HCT116 (cell line): ENCODE data around the gene BCKDK. TPM values are rescaled to one million over a fixed set of nuclear protein-coding genes. Genes with fewer than 3 reads are reported as not detected.

ENCODE experiments used
- ATAC-seq: fragments of 200-7000 bp; cut with Tn5 transposase; 2 replicates; pipeline ENCODE4 v1.9.1; 2020; ENCODE audit warnings: mild to moderate bottlenecking, moderate library complexity
- BruUV-seq: library from RNA; stranded (reverse); fragments of 400-500 nt; replicated peaks from 2 replicates; lab custom pipeline; 2021; lab: Mats Ljungman, UMichigan
- CTCF ChIA-PET: fragments of 300-600 bp; sonication (Branson Sonifier 250); formaldehyde crosslinking; loops from one replicate; lab custom pipeline; 2021; ENCODE audit warnings: antibody characterized with exemption; lab: Charles Lee
- POLR2A ChIA-PET: fragments of 300-600, 350-600 bp; sonication (Branson Sonifier 250); formaldehyde crosslinking; loops from one replicate; lab custom pipeline; 2021; ENCODE audit warnings: antibody characterized with exemption; lab: Charles Lee
- RAD21 ChIA-PET, 2 experiments: fragments of 300-600 bp; sonication (Branson Sonifier 250); formaldehyde crosslinking; loops; one replicate each; lab custom pipeline; 2023; ENCODE audit warnings: low total read pairs in 2 of 2; ENCODE audit not compliant: uncharacterized antibody in 2 of 2, unreplicated experiment in 2 of 2, low non-redundant PET in 1 of 2; lab: Charles Lee
- DNase-seq: peaks from one replicate; pipeline ENCODE4 v3.0.0-alpha.2; 2010; ENCODE audit warnings: low read depth, low spot score
- H2AFZ ChIP-seq: fragments of 200-600 bp; shearing (Covaris generic), sonication (generic); 2 replicates; pipeline ENCODE4 v1.6.1; 2017; ENCODE audit warnings: low read depth, mixed run types, mixed read lengths, antibody characterized with exemption, low read length; ENCODE audit not compliant: poor library complexity, severe bottlenecking
- H3K27ac ChIP-seq: 2 replicates; pipeline ENCODE4 v1.5.1; 2012; ENCODE audit warnings: low read depth, low read length
- H3K27me3 ChIP-seq: fragments of 200-600 bp; sonication (generic); 2 replicates; pipeline ENCODE4 v1.6.1; 2016; ENCODE audit warnings: mixed run types, low read length, mixed read lengths; ENCODE audit not compliant: insufficient read depth
- H3K36me3 ChIP-seq, 2 experiments: fragments of 200-500 bp in 1 of 2; fragments of 200-600 bp in 1 of 2; sonication (Bioruptor generic) in 1 of 2; sonication (generic) in 1 of 2; 2 replicates each; pipeline versions ENCODE4 v1.5.1 to v1.6.1; 2014 to 2016; ENCODE audit warnings: low read length in 2 of 2, inconsistent platforms in 1 of 2, mixed read lengths in 1 of 2, mixed run types in 1 of 2; ENCODE audit not compliant: insufficient read depth in 2 of 2, control insufficient read depth in 1 of 2
- H3K4me1 ChIP-seq, 2 experiments: fragments of 200-600 bp in 1 of 2; sonication (generic) in 1 of 2; 2 replicates each; pipeline versions ENCODE4 v1.5.1 to v1.6.1; 2012 to 2017; ENCODE audit warnings: low read length in 2 of 2, inconsistent platforms in 1 of 2, mild to moderate bottlenecking in 1 of 2, mixed read lengths in 1 of 2, mixed run types in 1 of 2, moderate library complexity in 1 of 2; ENCODE audit not compliant: insufficient read depth in 2 of 2, control insufficient read depth in 1 of 2
- H3K4me2 ChIP-seq: fragments of 200-600 bp; sonication (generic); 2 replicates; pipeline ENCODE4 v1.6.1; 2017; ENCODE audit warnings: mixed run types, low read length, mixed read lengths
- H3K4me3 ChIP-seq, 2 experiments: fragments of 200-600 bp in 1 of 2; sonication (generic) in 1 of 2; replicated peaks in 1 of 2; 2 replicates each; pipeline ENCODE4 v1.5.1; 2011 to 2016; ENCODE audit warnings: low read length in 2 of 2, control low read depth in 1 of 2, low read depth in 1 of 2, mild to moderate bottlenecking in 1 of 2, mixed read lengths in 1 of 2, mixed run types in 1 of 2
- H3K79me2 ChIP-seq: fragments of 200-600 bp; sonication (generic); 2 replicates; pipeline ENCODE4 v1.6.1; 2017; ENCODE audit warnings: mild to moderate bottlenecking, mixed run types, low read length, moderate library complexity, mixed read lengths; ENCODE audit not compliant: insufficient read depth
- H3K9ac ChIP-seq: fragments of 200-600 bp; sonication (generic); 2 replicates; pipeline ENCODE4 v1.6.1; 2016; ENCODE audit warnings: low read length, mixed read lengths
- H3K9me2 ChIP-seq: fragments of 200-600 bp; sonication (generic), shearing (Covaris generic); 2 replicates; pipeline ENCODE4 v1.6.1; 2017; ENCODE audit warnings: mixed run types, mild to moderate bottlenecking, moderate library complexity; ENCODE audit not compliant: insufficient read depth
- H3K9me3 ChIP-seq, 2 experiments: fragments of 200-500 bp in 1 of 2; fragments of 200-600 bp in 1 of 2; sonication (Bioruptor generic) in 1 of 2; sonication (generic) in 1 of 2; 2 replicates each; pipeline ENCODE4 v1.6.1; 2014 to 2017; ENCODE audit warnings: low read length in 2 of 2, mixed read lengths in 2 of 2, inconsistent platforms in 1 of 2, low read depth in 1 of 2, mild to moderate bottlenecking in 1 of 2, mixed run types in 1 of 2, moderate library complexity in 1 of 2; ENCODE audit not compliant: control insufficient read depth in 1 of 2, insufficient read depth in 1 of 2
- H4K20me1 ChIP-seq: fragments of 200-600 bp; sonication (generic), shearing (Covaris generic); 2 replicates; pipeline ENCODE4 v1.6.1; 2017; ENCODE audit warnings: mixed run types, mild to moderate bottlenecking, moderate library complexity; ENCODE audit not compliant: insufficient read depth
- CBX3 ChIP-seq: IDR thresholded peaks from 2 replicates; pipeline ENCODE4 v1.6.1; 2012; ENCODE audit warnings: low read depth
- CEBPB ChIP-seq: IDR thresholded peaks from 2 replicates; pipeline ENCODE4 v1.6.1; 2012; ENCODE audit warnings: low read depth
- ELF1 ChIP-seq: IDR thresholded peaks from 2 replicates; pipeline ENCODE4 v1.6.1; 2012; ENCODE audit warnings: low read depth, borderline replicate concordance
- EZH2phosphoT487 ChIP-seq: fragments of 200-600 bp; IDR thresholded peaks from 2 replicates; pipeline ENCODE4 v1.6.1; 2018; ENCODE audit warnings: antibody characterized with exemption, borderline replicate concordance
- POLR2A ChIP-seq: IDR thresholded peaks from 2 replicates; pipeline ENCODE4 v1.7.0; 2011; ENCODE audit warnings: borderline replicate concordance; ENCODE audit not compliant: insufficient read depth, insufficient read length; ENCODE audit errors: extremely low read depth
- SIN3A ChIP-seq: IDR thresholded peaks from 2 replicates; pipeline ENCODE4 v1.6.1; 2012; ENCODE audit warnings: low read depth
- SRF ChIP-seq: IDR thresholded peaks from 2 replicates; pipeline ENCODE4 v1.6.1; 2012; ENCODE audit warnings: low read depth
- TCF7L2 ChIP-seq: IDR thresholded peaks from 2 replicates; pipeline ENCODE4 v1.7.0; 2011; ENCODE audit warnings: borderline replicate concordance, inconsistent platforms; ENCODE audit not compliant: insufficient read depth, insufficient read length; ENCODE audit errors: extremely low read depth
- YY1 ChIP-seq: IDR thresholded peaks from 2 replicates; pipeline ENCODE4 v1.6.1; 2011; ENCODE audit warnings: low read length, low read depth, moderate library complexity, mild to moderate bottlenecking; ENCODE audit not compliant: insufficient replicate concordance; ENCODE audit errors: extremely low read depth
- ZFX ChIP-seq: fragments of 450-650 bp; IDR thresholded peaks from 2 replicates; pipeline ENCODE4 v1.6.1; 2017
- ZNF274 ChIP-seq: fragments of 200-500 bp; sonication (Bioruptor generic); IDR thresholded peaks from 2 replicates; pipeline ENCODE4 v1.6.1; 2014; ENCODE audit warnings: mild to moderate bottlenecking, low read depth, low read length, inconsistent platforms
- intact Hi-C: fragments of 100-400 bp; cut with micrococcal nuclease; formaldehyde crosslinking; loops from 2 replicates; pipeline ENCODE4 v1.10.0; 2022
- total RNA-seq: library from RNA; stranded (reverse); gene quantifications from one replicate; pipeline ENCODE4 v1.2.1, GENCODE V29; 2021; ENCODE audit not compliant: unreplicated experiment
- TF ChIP-seq, protein P1 (sequence below), 3 experiments: fragments of 200-600 bp in 1 of 3; sonication (generic) in 1 of 3; IDR thresholded peaks in 2 of 3; conservative IDR thresholded peaks in 1 of 3; 2 replicates each; pipeline ENCODE4 v1.5.1; 2012 to 2017; ENCODE audit warnings: low read depth in 2 of 3, low read length in 2 of 3, antibody characterized with exemption in 1 of 3, borderline replicate concordance in 1 of 3, control low read depth in 1 of 3, mild to moderate bottlenecking in 1 of 3, mixed read lengths in 1 of 3, mixed run types in 1 of 3, moderate library complexity in 1 of 3; ENCODE audit not compliant: insufficient read depth in 1 of 3
- TF ChIP-seq, protein P2 (sequence below): IDR thresholded peaks from 2 replicates; pipeline ENCODE4 v1.6.1; 2012
- TF ChIP-seq, protein P3 (sequence below): IDR thresholded peaks from 2 replicates; pipeline ENCODE4 v1.6.1; 2012

The BCKDK gene
- total RNA-seq, 1 experiment from 2014 or later, result 60.7 TPM

DNA sequence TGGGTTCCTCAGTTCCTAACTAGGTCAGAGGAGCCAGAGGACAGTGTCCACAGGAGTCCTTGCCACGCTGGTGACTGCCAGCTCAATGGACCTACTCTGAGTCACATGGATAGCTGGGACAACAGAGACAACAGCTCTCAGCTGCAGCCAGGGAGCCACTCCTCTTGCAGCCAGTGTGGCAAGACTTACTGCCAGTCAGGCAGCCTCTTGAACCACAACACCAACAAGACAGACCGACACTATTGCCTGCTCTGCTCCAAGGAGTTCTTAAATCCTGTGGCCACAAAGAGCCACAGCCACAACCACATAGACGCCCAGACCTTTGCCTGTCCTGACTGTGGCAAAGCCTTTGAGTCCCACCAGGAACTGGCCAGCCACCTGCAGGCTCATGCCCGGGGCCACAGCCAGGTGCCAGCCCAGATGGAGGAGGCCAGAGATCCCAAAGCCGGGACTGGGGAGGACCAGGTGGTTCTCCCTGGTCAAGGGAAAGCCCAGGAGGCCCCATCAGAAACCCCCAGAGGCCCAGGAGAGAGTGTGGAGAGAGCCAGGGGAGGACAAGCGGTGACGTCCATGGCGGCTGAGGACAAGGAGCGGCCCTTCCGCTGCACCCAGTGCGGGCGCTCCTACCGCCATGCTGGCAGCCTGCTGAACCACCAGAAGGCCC is 27.3 kb upstream of the BCKDK start:
- intact Hi-C loops, result no loop called here
- DNase-seq, result no peak
- no peak overlapping the region for H3K4me3 ChIP-seq
- H3K79me2 ChIP-seq, result peaks cover 22% of the 10 kb centered on the region; the same call in 1 of the 2 replicates
- no peak overlapping the region for H3K4me2 ChIP-seq
- ATAC-seq, result no peak
- H3K9ac ChIP-seq, result no peak overlapping the region
- ChIA-PET POLR2A (no interaction called here), RAD21 (no interaction called here), CTCF (no interaction called here)
- no peaks in the 10 kb centered on the region for H3K9me2 ChIP-seq
- H3K27me3 ChIP-seq, result no peaks in the 10 kb centered on the region
- H3K27ac ChIP-seq, result no peak overlapping the region
- H3K4me1 ChIP-seq, result peaks cover 0 to 11% of the 10 kb centered on the region in 2 experiments; a peak in 1 of 4 replicates
- no peak overlapping the region for H2AFZ ChIP-seq
- H4K20me1 ChIP-seq, result no peaks in the 10 kb centered on the region
- H3K9me3 ChIP-seq, result no peaks in the 10 kb centered on the region
- no peak for TF ChIP-seq TCF7L2
- no peak for TF ChIP-seq ZNF274
- TF ChIP-seq, protein P1, sequence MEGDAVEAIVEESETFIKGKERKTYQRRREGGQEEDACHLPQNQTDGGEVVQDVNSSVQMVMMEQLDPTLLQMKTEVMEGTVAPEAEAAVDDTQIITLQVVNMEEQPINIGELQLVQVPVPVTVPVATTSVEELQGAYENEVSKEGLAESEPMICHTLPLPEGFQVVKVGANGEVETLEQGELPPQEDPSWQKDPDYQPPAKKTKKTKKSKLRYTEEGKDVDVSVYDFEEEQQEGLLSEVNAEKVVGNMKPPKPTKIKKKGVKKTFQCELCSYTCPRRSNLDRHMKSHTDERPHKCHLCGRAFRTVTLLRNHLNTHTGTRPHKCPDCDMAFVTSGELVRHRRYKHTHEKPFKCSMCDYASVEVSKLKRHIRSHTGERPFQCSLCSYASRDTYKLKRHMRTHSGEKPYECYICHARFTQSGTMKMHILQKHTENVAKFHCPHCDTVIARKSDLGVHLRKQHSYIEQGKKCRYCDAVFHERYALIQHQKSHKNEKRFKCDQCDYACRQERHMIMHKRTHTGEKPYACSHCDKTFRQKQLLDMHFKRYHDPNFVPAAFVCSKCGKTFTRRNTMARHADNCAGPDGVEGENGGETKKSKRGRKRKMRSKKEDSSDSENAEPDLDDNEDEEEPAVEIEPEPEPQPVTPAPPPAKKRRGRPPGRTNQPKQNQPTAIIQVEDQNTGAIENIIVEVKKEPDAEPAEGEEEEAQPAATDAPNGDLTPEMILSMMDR (IDR thresholded peaks at IDR 0.05 in 2 of 3, conservative IDR thresholded peaks at IDR 0.05 in 1 of 3; ENCODE audit: borderline replicate concordance in 1 of 3, insufficient read depth in 1 of 3, low read depth in 2 of 3, low read length in 2 of 3), result no peak
- TF ChIP-seq POLR2A, result no peak
- no peak for TF ChIP-seq SRF
- TF ChIP-seq, protein P2, sequence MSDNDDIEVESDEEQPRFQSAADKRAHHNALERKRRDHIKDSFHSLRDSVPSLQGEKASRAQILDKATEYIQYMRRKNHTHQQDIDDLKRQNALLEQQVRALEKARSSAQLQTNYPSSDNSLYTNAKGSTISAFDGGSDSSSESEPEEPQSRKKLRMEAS, result no peak
- no peak for TF ChIP-seq SIN3A
- TF ChIP-seq, protein P3, sequence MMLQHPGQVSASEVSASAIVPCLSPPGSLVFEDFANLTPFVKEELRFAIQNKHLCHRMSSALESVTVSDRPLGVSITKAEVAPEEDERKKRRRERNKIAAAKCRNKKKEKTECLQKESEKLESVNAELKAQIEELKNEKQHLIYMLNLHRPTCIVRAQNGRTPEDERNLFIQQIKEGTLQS, result no peak
- TF ChIP-seq CBX3, result no peak
- no peak for TF ChIP-seq YY1
- no peak for TF ChIP-seq ELF1
- no peak for TF ChIP-seq CEBPB
- TF ChIP-seq EZH2phosphoT487, result no peak
- TF ChIP-seq ZFX, result no peak
- peaks cover 19 to 42% of the 10 kb centered on the region in 2 experiments for H3K36me3 ChIP-seq
- no TSS peak for BruUV-seq
